Measurements from ENCODE around the gene WDR86.

GRCh38 chr7:151425670-151426440 lies 16.0 kb upstream of the WDR86 start:
- TF ChIP-seq, protein P1, sequence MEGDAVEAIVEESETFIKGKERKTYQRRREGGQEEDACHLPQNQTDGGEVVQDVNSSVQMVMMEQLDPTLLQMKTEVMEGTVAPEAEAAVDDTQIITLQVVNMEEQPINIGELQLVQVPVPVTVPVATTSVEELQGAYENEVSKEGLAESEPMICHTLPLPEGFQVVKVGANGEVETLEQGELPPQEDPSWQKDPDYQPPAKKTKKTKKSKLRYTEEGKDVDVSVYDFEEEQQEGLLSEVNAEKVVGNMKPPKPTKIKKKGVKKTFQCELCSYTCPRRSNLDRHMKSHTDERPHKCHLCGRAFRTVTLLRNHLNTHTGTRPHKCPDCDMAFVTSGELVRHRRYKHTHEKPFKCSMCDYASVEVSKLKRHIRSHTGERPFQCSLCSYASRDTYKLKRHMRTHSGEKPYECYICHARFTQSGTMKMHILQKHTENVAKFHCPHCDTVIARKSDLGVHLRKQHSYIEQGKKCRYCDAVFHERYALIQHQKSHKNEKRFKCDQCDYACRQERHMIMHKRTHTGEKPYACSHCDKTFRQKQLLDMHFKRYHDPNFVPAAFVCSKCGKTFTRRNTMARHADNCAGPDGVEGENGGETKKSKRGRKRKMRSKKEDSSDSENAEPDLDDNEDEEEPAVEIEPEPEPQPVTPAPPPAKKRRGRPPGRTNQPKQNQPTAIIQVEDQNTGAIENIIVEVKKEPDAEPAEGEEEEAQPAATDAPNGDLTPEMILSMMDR (IDR thresholded peaks at IDR 0.05; ENCODE audit: low read length): no peak
- TF ChIP-seq EZH2 (IDR thresholded peaks at IDR 0.05; ENCODE audit: borderline replicate concordance, low read length): no peak
